HG02571 (cell line): Measurements from ENCODE around the gene CERKL.

Experiments used
- ATAC-seq: cut with Tn5 transposase; IDR thresholded peaks from one replicate; pipeline ENCODE4 v1.9.1; 2021; ENCODE audit warnings: mild to moderate bottlenecking, moderate library complexity; ENCODE audit not compliant: unreplicated experiment

The CERKL gene

DNA sequence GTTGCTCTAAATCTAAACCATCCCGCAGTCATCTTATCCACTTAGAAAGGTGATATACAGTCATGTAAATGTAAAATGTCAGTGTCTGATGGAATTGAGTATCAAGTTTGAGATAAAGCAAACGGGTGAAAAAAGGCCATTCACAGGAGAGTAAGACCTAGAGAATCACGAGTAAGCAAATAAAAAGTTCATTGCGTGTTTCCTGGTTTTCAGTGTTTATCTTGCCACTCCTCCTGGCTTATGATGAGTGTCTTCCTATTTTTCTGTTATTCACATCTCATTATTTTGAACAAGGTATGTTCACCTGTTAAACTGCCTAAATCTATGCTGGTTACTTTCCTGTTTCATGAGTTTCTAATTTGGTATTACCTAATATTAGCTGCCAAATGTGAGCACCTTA is 130.9 kb downstream of the CERKL start:
- ATAC-seq = no peak

DNA sequence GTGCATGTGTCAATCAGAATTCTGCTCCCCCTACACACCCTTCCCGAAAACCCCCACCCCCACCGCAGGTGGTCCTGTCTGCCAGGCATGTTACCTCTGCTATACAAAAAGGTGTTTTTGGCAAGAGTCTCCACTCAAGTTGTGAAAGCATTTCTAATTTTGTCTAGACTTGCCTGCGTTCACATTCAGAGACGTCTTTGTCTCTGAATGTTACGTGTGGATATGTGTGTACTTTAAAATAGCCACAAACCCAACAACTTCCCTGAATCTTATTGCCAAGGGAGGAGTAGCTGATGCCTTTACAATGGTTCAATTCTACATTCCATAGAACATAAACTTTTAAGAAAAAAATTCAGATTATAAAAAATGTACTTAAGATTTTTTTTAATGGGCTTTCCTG is 133.1 kb downstream of the CERKL start:
- no peak for ATAC-seq

DNA sequence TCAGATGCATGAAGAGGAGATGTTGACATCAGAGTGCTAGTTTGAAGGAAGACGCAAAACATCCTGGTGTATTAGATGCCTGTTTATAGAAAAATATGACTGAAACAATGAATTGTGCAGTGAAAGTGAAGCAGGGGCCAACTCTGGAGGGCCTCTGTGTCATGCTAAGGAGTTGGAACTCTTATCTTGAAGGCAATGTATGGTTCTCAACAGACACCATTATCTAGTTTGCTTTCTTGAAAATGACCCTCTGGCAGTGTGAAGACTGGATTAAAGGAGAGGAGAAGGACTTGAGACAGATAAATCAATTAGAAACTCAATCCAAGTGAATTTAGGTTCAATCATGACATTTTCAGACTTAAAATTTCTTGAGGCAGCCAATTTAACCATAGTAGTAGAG is 136.7 kb downstream of the CERKL start:
- no peak for ATAC-seq

GRCh38 chr2:181517685-181518301 is 139.1 kb downstream of the CERKL start:
- no peak for ATAC-seq

GRCh38 chr2:181516992-181517391 is 139.9 kb downstream of the CERKL start:
- ATAC-seq = no peak

DNA sequence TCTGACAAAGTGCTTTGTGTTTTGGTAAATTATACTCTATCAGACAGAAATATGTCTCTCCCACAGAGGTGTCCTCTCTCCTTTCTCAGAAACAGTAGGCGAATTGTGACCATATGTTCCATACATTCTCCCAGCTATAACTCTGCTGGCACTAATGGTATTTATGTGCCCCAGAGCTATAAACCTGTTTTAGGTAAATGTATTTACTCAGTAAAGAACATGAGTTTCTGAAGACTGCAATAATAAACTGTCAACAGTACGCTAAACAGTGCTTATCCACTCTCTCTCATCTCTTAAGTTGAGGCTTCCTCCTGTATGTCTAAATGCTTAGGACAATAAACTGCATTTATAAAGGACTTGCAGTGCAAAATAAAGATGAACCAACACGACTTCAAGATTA is 141.2 kb downstream of the CERKL start:
- no peak for ATAC-seq

DNA sequence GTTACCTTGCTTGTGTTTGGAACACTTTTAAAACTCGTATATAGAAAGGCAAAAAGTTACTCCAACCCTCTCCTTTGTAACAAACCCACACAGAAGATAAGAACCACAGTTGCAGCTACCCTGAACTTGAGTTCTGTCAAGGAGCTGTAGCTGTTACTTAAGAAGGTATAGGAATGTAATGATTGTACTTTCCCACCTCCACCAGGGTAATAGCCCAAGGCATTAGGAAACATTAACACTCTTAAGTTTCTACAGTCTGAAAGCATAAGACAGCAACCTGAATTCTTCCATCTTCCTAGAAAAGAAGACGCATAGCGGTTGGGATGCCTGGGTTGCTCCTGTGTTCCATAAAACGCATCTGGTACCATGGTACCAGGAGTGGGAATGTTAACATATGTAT is 156.7 kb downstream of the CERKL start:
- no peak for ATAC-seq

DNA sequence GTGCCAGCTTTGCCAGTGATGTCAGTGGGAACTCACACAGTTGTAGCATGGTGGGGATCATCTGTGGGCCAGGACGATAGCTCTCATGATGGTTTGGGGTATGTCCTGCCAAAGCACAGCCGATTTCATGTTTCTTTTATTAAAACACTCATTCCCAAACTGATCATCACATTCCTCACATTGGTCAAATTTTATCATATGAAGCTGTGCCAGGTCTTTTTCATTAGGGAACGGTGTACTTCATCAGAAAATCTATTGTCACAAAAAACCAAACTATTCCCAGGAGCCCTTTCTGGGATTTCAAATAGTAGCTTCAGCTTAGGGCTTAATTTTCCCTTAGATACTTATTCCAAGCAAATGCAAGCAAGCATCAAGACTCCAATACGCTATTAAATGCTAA is 157.7 kb downstream of the CERKL start:
- ATAC-seq = no peak
